ENCODE data around the gene TWSG1. TPM values are rescaled to one million over a fixed set of nuclear protein-coding genes. Genes with fewer than 3 reads are reported as not detected.

TWSG1 gene
- total and polyA plus RNA-seq, 2 of the 13 experiments (the other 11 are each of a cell fraction or from before 2014, with no cell fraction given), result 6.6 to 9.4 TPM

GRCh38 chr18:9304388-9305070 lies 30.0 kb upstream of the TWSG1 start:
- in situ Hi-C loops (cut with HindIII; ENCODE audit: extremely low pct_ligation_motif_present, low pct_unique_long_range_greater_than_20kb) (no loop called here), intact Hi-C loops (cut with micrococcal nuclease; ENCODE audit: unreplicated experiment) (no loop called here)
- Histone ChIP-seq H3K27ac (ENCODE audit: extremely low read length, insufficient read depth, low read length) (no peak overlapping the region), H3K4me3 (replicated peaks in 1 of 3; ENCODE audit: insufficient read depth in 1 of 3, low read depth in 2 of 3, low read length in 3 of 3) (no peak overlapping the region), H4K20me1 (ENCODE audit: insufficient read depth, low read length) (no peaks in the 10 kb centered on the region), H3K9me3 (ENCODE audit: low read length) (no peaks in the 10 kb centered on the region), H3K4me1 (ENCODE audit: insufficient read depth, low read length) (no peaks in the 10 kb centered on the region), H3K9ac (ENCODE audit: insufficient read depth, low read depth, low read length) (no peak overlapping the region), H3K79me2 (ENCODE audit: insufficient read depth, low read length) (no peaks in the 10 kb centered on the region), H3K36me3 (replicated peaks in 1 of 2; ENCODE audit: control insufficient read depth in 1 of 2, insufficient read depth in 2 of 2, low read length in 2 of 2) (no peaks in the 10 kb centered on the region), H3K4me2 (ENCODE audit: low read depth, low read length) (no peak overlapping the region), H3K27me3 (ENCODE audit: control insufficient read depth in 1 of 2, insufficient read depth in 2 of 2, low read length in 2 of 2) (peaks cover 0 to 1% of the 10 kb centered on the region in 2 experiments; a peak in 2 of 5 replicates), H2AFZ (ENCODE audit: low read length) (no peak overlapping the region)
- FAIRE-seq (no peak), ATAC-seq (no peak), DNase-seq (ENCODE audit: low spot score) (no peak)
- CTCF ChIA-PET (ENCODE audit: low intra/inter-chr PET ratio, low total read pairs), result no interaction called here
- no TSS peak for BruUV-seq (replicated peaks)
- POLR2A ChIA-PET, result no interaction called here
- no peak for TF ChIP-seq ZNF318 (CRISPR knock-in tag; IDR thresholded peaks at IDR 0.05)
- no peak for TF ChIP-seq GMEB2 (CRISPR knock-in tag; IDR thresholded peaks at IDR 0.05; ENCODE audit: low read depth)
- TF ChIP-seq PHF20 (CRISPR knock-in tag; IDR thresholded peaks at IDR 0.05), result no peak
- no peak for TF ChIP-seq U2AF1 (optimal IDR thresholded peaks at IDR 0.05; ENCODE audit: low read depth, low read length)
- TF ChIP-seq HBP1 (CRISPR knock-in tag; IDR thresholded peaks at IDR 0.05; ENCODE audit: low read depth), result no peak
- no peak for TF ChIP-seq ZSCAN30 (CRISPR knock-in tag; IDR thresholded peaks at IDR 0.05)
- TF ChIP-seq ZNF605 (CRISPR knock-in tag; IDR thresholded peaks at IDR 0.05), result no peak
- no peak for TF ChIP-seq ATF1 (CRISPR knock-in tag; IDR thresholded peaks at IDR 0.05)
- no peak for TF ChIP-seq FOXO4 (CRISPR knock-in tag; conservative IDR thresholded peaks at IDR 0.05)
- no peak for TF ChIP-seq ZNF143 (CRISPR knock-in tag; IDR thresholded peaks at IDR 0.05)
- no peak for TF ChIP-seq NCOA2 (CRISPR knock-in tag; IDR thresholded peaks at IDR 0.05)
- 56% methylated on average over 6 of the region's 6 CpGs for WGBS (ENCODE audit: low lambda C conversion rate)

Data from HepG2 (cell line).